Muscle of leg (tissue), 11 donors: ENCODE data around the gene NOTCH2. TPM values are rescaled to one million over a fixed set of nuclear protein-coding genes. Genes with fewer than 3 reads are reported as not detected.

ENCODE experiments used
- DNase-seq: peaks from one replicate; pipeline ENCODE4 v3.0.0; 2013
- H3K27ac ChIP-seq: one replicate; pipeline ENCODE4 v1.5.1; 2013; ENCODE audit warnings: mild to moderate bottlenecking, low read length, control low read depth
- H3K27me3 ChIP-seq: one replicate; pipeline ENCODE4 v1.6.1; 2013; ENCODE audit warnings: low read length; ENCODE audit not compliant: control insufficient read depth, insufficient read depth
- H3K36me3 ChIP-seq: one replicate; pipeline ENCODE4 v1.6.1; 2013; ENCODE audit warnings: low read length; ENCODE audit not compliant: control insufficient read depth, insufficient read depth
- H3K4me1 ChIP-seq: one replicate; pipeline ENCODE4 v1.6.1; 2013; ENCODE audit warnings: low read length; ENCODE audit not compliant: control insufficient read depth, insufficient read depth
- H3K4me3 ChIP-seq: one replicate; pipeline ENCODE4 v1.5.1; 2013; ENCODE audit warnings: low read length, control low read depth
- H3K9me3 ChIP-seq: replicated peaks from 2 replicates; pipeline ENCODE4 v1.6.1; 2013; ENCODE audit warnings: low read depth, low read length; ENCODE audit not compliant: control insufficient read depth
- WGBS: methylation state at CpG from one replicate; pipeline ENCODE4 v1.1.5; 2013; ENCODE audit warnings: missing lambda C conversion rate; ENCODE audit not compliant: insufficient coverage; 5-methylcytosine and 5-hydroxymethylcytosine counted together
- polyA plus RNA-seq, 8 donors: library from polyadenylated mRNA; unstranded; fragments of 120-200 nt; gene quantifications; one replicate each; pipeline versions ENCODE4 v1.2.1 to v1.2.3, GENCODE V29; 2013; ENCODE audit warnings: inconsistent platforms in 1 of 8, low replicate concordance in 1 of 8; ENCODE audit not compliant: insufficient read length in 8 of 8, insufficient read depth in 1 of 8
- total RNA-seq: library from RNA; stranded (reverse); fragments of 120-200 nt; gene quantifications from one replicate; pipeline ENCODE4 v1.2.4, GENCODE V29; 2013

NOTCH2 gene
- total and polyA plus RNA-seq, 9 donors: 34.9 to 79.5 (median 59.4) TPM

GRCh38 chr1:119960501-119960900 lies 109.0 kb downstream of the NOTCH2 start:
- Histone ChIP-seq H3K27ac (no peak overlapping the region), H3K9me3 (no peaks in the 10 kb centered on the region), H3K36me3 (peaks cover 30% of the 10 kb centered on the region), H3K4me1 (peaks cover 20% of the 10 kb centered on the region), H3K4me3 (no peak overlapping the region), H3K27me3 (no peaks in the 10 kb centered on the region)
- no peak for DNase-seq
- WGBS: no CpG with 5 or more reads among the region's 4 CpGs

- no peak overlapping the region for H3K27ac ChIP-seq
- no peaks in the 10 kb centered on the region for H3K27me3 ChIP-seq
- H3K36me3 ChIP-seq: peaks cover 32% of the 10 kb centered on the region
- no peak for DNase-seq
- H3K9me3 ChIP-seq: no peaks in the 10 kb centered on the region
- no CpG with 5 or more reads among the region's 7 CpGs for WGBS
- no peak overlapping the region for H3K4me3 ChIP-seq
- peaks cover 12% of the 10 kb centered on the region for H3K4me1 ChIP-seq
Measured at GRCh38 chr1:119959268-119960220, 109.9 kb downstream of the NOTCH2 start.

- H3K9me3 ChIP-seq: no peaks in the 10 kb centered on the region
- H3K27ac ChIP-seq: no peak overlapping the region
- DNase-seq: no peak
- H3K27me3 ChIP-seq: no peaks in the 10 kb centered on the region
- H3K36me3 ChIP-seq: peaks cover 35% of the 10 kb centered on the region
- H3K4me3 ChIP-seq: no peak overlapping the region
- no CpG with 5 or more reads among the region's 1 CpG for WGBS
- H3K4me1 ChIP-seq: peaks cover 8% of the 10 kb centered on the region
Measured at GRCh38 chr1:119958223-119958622, 111.2 kb downstream of the NOTCH2 start.

GRCh38 chr1:119956306-119956705 lies 113.2 kb downstream of the NOTCH2 start:
- Histone ChIP-seq H3K9me3 (no peaks in the 10 kb centered on the region), H3K4me1 (peaks cover 2% of the 10 kb centered on the region), H3K36me3 (peaks cover 40% of the 10 kb centered on the region), H3K27me3 (no peaks in the 10 kb centered on the region), H3K4me3 (no peak overlapping the region), H3K27ac (no peak overlapping the region)
- no peak for DNase-seq
- no CpG with 5 or more reads among the region's 2 CpGs for WGBS

- Histone ChIP-seq H3K36me3 (peaks cover 48% of the 10 kb centered on the region), H3K4me3 (no peak overlapping the region), H3K27ac (no peak overlapping the region), H3K9me3 (no peaks in the 10 kb centered on the region), H3K27me3 (no peaks in the 10 kb centered on the region), H3K4me1 (no peaks in the 10 kb centered on the region)
- peak; percentile 47 for DNase-seq
- WGBS: 68% methylated on average over 3 of the region's 9 CpGs
Measured at GRCh38 chr1:119954476-119955422, 114.7 kb downstream of the NOTCH2 start.

GRCh38 chr1:119953266-119953998 lies 116.0 kb downstream of the NOTCH2 start:
- Histone ChIP-seq H3K27me3 (no peaks in the 10 kb centered on the region), H3K4me3 (no peak overlapping the region), H3K27ac (no peak overlapping the region), H3K36me3 (peaks cover 47% of the 10 kb centered on the region), H3K9me3 (no peaks in the 10 kb centered on the region), H3K4me1 (no peaks in the 10 kb centered on the region)
- DNase-seq: no peak
- no CpG with 5 or more reads among the region's 5 CpGs for WGBS

GRCh38 chr1:119952496-119952895 lies 117.0 kb downstream of the NOTCH2 start:
- no peaks in the 10 kb centered on the region for H3K4me1 ChIP-seq
- WGBS: no CpG with 5 or more reads among the region's 5 CpGs
- no peaks in the 10 kb centered on the region for H3K27me3 ChIP-seq
- no peaks in the 10 kb centered on the region for H3K9me3 ChIP-seq
- no peak overlapping the region for H3K27ac ChIP-seq
- H3K36me3 ChIP-seq: peaks cover 49% of the 10 kb centered on the region
- DNase-seq: no peak
- no peak overlapping the region for H3K4me3 ChIP-seq

- DNase-seq: peak; percentile 86
- no peak overlapping the region for H3K27ac ChIP-seq
- no peak overlapping the region for H3K4me3 ChIP-seq
- WGBS: 53% methylated on average over 5 of the region's 6 CpGs
- no peaks in the 10 kb centered on the region for H3K27me3 ChIP-seq
- no peaks in the 10 kb centered on the region for H3K9me3 ChIP-seq
- no peaks in the 10 kb centered on the region for H3K4me1 ChIP-seq
- H3K36me3 ChIP-seq: peaks cover 35% of the 10 kb centered on the region
Measured at GRCh38 chr1:119948342-119949214, 120.9 kb downstream of the NOTCH2 start.

GRCh38 chr1:119947468-119947867 lies 122.0 kb downstream of the NOTCH2 start:
- WGBS: 50% methylated on average over 2 of the region's 3 CpGs
- H3K36me3 ChIP-seq: peaks cover 32% of the 10 kb centered on the region
- no peaks in the 10 kb centered on the region for H3K27me3 ChIP-seq
- no peaks in the 10 kb centered on the region for H3K9me3 ChIP-seq
- H3K27ac ChIP-seq: no peak overlapping the region
- H3K4me1 ChIP-seq: no peaks in the 10 kb centered on the region
- peak; percentile 38 for DNase-seq
- no peak overlapping the region for H3K4me3 ChIP-seq
